K562 (cell line): ENCODE measurements around the gene RWDD1. TPM values are rescaled to one million over a fixed set of nuclear protein-coding genes. Genes with fewer than 3 reads are reported as not detected.

Experiments used
- ATAC-seq: fragments of 200-7000 bp; cut with Tn5 transposase; 3 replicates; pipeline ENCODE4 v1.9.1; 2020; ENCODE audit warnings: moderate library complexity
- BruUV-seq: library from RNA; stranded (reverse); fragments of 400-500 nt; replicated peaks from 2 replicates; lab custom pipeline; 2021; lab: Mats Ljungman, UMichigan
- CTCF ChIA-PET: fragments of 300-600 bp; formaldehyde crosslinking; extraction: SDS; loops from one replicate; lab custom pipeline; 2021; ENCODE audit warnings: low intra/inter-chr PET ratio; lab: Yijun Ruan, JAX
- POLR2A ChIA-PET: fragments of 300-600, 350-650 bp; sonication (Branson Sonifier 250); formaldehyde crosslinking; extraction: SDS; loops from one replicate; lab custom pipeline; 2021; ENCODE audit warnings: antibody characterized with exemption, inconsistent platforms; lab: Yijun Ruan, JAX
- DNase-seq, 4 experiments: peaks; one replicate each; pipeline versions ENCODE4 v3.0.0 to v3.0.0-alpha.2; 2011 to 2018; ENCODE audit warnings: low spot score in 3 of 4, mixed read lengths in 3 of 4; ENCODE audit errors: extremely low read depth in 1 of 4
- FAIRE-seq: peaks from 2 replicates; lab custom pipeline; 2011; peaks lifted over from hg19 to GRCh38; lab: Jason Lieb, UNC
- H2AFZ ChIP-seq: 2 replicates; pipeline ENCODE4 v1.6.0; 2011; ENCODE audit warnings: low read depth, low read length, control low read depth, inconsistent platforms
- H3K27ac ChIP-seq: fragments of 200-600 bp; 3 replicates; pipeline ENCODE4 v1.8.0; 2011; ENCODE audit warnings: low read depth, mild to moderate bottlenecking, control low read depth, inconsistent platforms, low read length, moderate library complexity, mixed read lengths; ENCODE audit errors: extremely low read depth
- H3K27me3 ChIP-seq, 2 experiments: fragments of 300-600 bp in 1 of 2; 2 replicates in 1 of 2; 3 replicates in 1 of 2; pipeline versions ENCODE4 v1.6.0 to v1.8.0; 2011; ENCODE audit warnings: inconsistent platforms in 2 of 2, low read length in 2 of 2, mild to moderate bottlenecking in 1 of 2, mixed read lengths in 1 of 2, moderate library complexity in 1 of 2; ENCODE audit not compliant: control insufficient read depth in 2 of 2, insufficient read depth in 2 of 2
- H3K36me3 ChIP-seq: fragments of 300-600 bp; 3 replicates; pipeline ENCODE4 v1.8.0; 2011; ENCODE audit warnings: mild to moderate bottlenecking, low read length, inconsistent platforms; ENCODE audit not compliant: control insufficient read depth, insufficient read depth
- H3K4me1 ChIP-seq, 2 experiments: fragments of 200-600 bp in 1 of 2; replicated peaks in 1 of 2; 2 replicates in 1 of 2; 3 replicates in 1 of 2; pipeline versions ENCODE4 v1.5.1 to v1.8.0; 2011; ENCODE audit warnings: inconsistent platforms in 2 of 2, low read length in 2 of 2, mild to moderate bottlenecking in 1 of 2, mixed read lengths in 1 of 2, moderate library complexity in 1 of 2; ENCODE audit not compliant: control insufficient read depth in 2 of 2, insufficient read depth in 2 of 2
- H3K4me2 ChIP-seq: 2 replicates; pipeline ENCODE4 v1.6.1; 2011; ENCODE audit warnings: low read length, control low read depth, inconsistent platforms, mixed read lengths; ENCODE audit not compliant: insufficient read depth
- H3K4me3 ChIP-seq: fragments of 200-600 bp; sonication (generic), shearing (Covaris generic); 2 replicates; pipeline ENCODE4 v1.5.1; 2016; ENCODE audit warnings: control low read depth, inconsistent platforms
- H3K79me2 ChIP-seq: fragments of 200-600 bp; 3 replicates; pipeline ENCODE4 v1.8.0; 2011; ENCODE audit warnings: low read length, inconsistent platforms; ENCODE audit not compliant: control insufficient read depth, insufficient read depth
- H3K9ac ChIP-seq, 2 experiments: 2 replicates each; pipeline versions ENCODE4 v1.6.0 to v1.6.1; 2011; ENCODE audit warnings: low read depth in 2 of 2, low read length in 2 of 2, control low read depth in 1 of 2, inconsistent platforms in 1 of 2, mild to moderate bottlenecking in 1 of 2, mixed read lengths in 1 of 2; ENCODE audit not compliant: insufficient read depth in 1 of 2
- H3K9me1 ChIP-seq: one replicate; pipeline ENCODE4 v1.6.0; 2011; ENCODE audit warnings: inconsistent platforms, mild to moderate bottlenecking, low read length, moderate library complexity; ENCODE audit not compliant: control insufficient read depth, insufficient read depth
- H3K9me3 ChIP-seq: replicated peaks from 2 replicates; pipeline ENCODE4 v1.5.1; 2011; ENCODE audit warnings: low read depth, low read length, inconsistent platforms; ENCODE audit not compliant: control insufficient read depth, insufficient read depth
- H4K20me1 ChIP-seq: replicated peaks from 2 replicates; pipeline ENCODE4 v1.6.1; 2011; ENCODE audit warnings: low read length, inconsistent platforms, mixed read lengths; ENCODE audit not compliant: control insufficient read depth, insufficient read depth
- CHD4 ChIP-seq: fragments of 200-600 bp; sonication (generic); IDR thresholded peaks from 3 replicates; pipeline ENCODE4 v1.6.1; 2012; ENCODE audit warnings: low read depth, mild to moderate bottlenecking, mixed read lengths, low read length, inconsistent platforms; ENCODE audit not compliant: insufficient read depth, insufficient replicate concordance, poor library complexity, severe bottlenecking
- ELK1 ChIP-seq: sonication (generic); formaldehyde crosslinking; IDR thresholded peaks from 2 replicates; pipeline ENCODE4 v1.8.1; 2022; ENCODE audit warnings: missing genetic modification reagents
- FOXK1 ChIP-seq: sonication (generic); formaldehyde crosslinking; IDR thresholded peaks from 2 replicates; pipeline ENCODE4 v1.8.0; 2022; ENCODE audit warnings: missing genetic modification reagents, mild to moderate bottlenecking, borderline replicate concordance
- GABPB1 ChIP-seq: sonication (generic); formaldehyde crosslinking; IDR thresholded peaks from 2 replicates; pipeline ENCODE4 v1.8.0; 2022; ENCODE audit warnings: mild to moderate bottlenecking, missing genetic modification reagents
- GATA2 ChIP-seq: sonication (generic); formaldehyde crosslinking; IDR thresholded peaks from 2 replicates; pipeline ENCODE4 v1.4.0; 2020; ENCODE audit warnings: mild to moderate bottlenecking, missing genetic modification reagents
- HNRNPK ChIP-seq: fragments of 200-400 bp; formaldehyde crosslinking; IDR thresholded peaks from one replicate; pipeline ENCODE4 v1.6.1; 2018; ENCODE audit warnings: mild to moderate bottlenecking, low read depth, low read length; ENCODE audit not compliant: poor library complexity, severe bottlenecking
- TCFL5 ChIP-seq: fragments of 250-450 bp; sonication (Bioruptor Pico); conservative IDR thresholded peaks from 2 replicates; pipeline ENCODE4 v1.6.1; 2021; ENCODE audit warnings: mild to moderate bottlenecking, moderate library complexity, matching md5 sums
- TFAM ChIP-seq: fragments of 250-450 bp; sonication (Bioruptor Pico); conservative IDR thresholded peaks from 2 replicates; pipeline ENCODE4 v1.5.0; 2021; ENCODE audit warnings: mild to moderate bottlenecking, moderate library complexity
- ZNF561 ChIP-seq: fragments of 450-650 bp; formaldehyde crosslinking; conservative IDR thresholded peaks from 2 replicates; pipeline ENCODE4 v1.4.0; 2020; ENCODE audit warnings: mild to moderate bottlenecking, moderate library complexity
- ZNF778 ChIP-seq: fragments of 450-650 bp; formaldehyde crosslinking; IDR thresholded peaks from 2 replicates; pipeline ENCODE4 v1.4.0; 2020; ENCODE audit warnings: mild to moderate bottlenecking, moderate library complexity
- WGBS: fragments of 100-300 bp; shearing (Covaris generic); methylation state at CpG from one replicate; pipeline ENCODE4 v1.1.6; 2016; ENCODE audit warnings: low coverage, mixed read lengths; ENCODE audit not compliant: insufficient coverage; ENCODE audit errors: missing lambda C conversion rate; 5-methylcytosine and 5-hydroxymethylcytosine counted together
- in situ Hi-C: fragments of 300-500 bp; cut with MboI; formaldehyde crosslinking; loops from 4 replicates; pipeline ENCODE4 v1.15.0; 2018; ENCODE audit warnings: inconsistent platforms, mixed read lengths
- intact Hi-C: fragments of 100-400 bp; cut with micrococcal nuclease; formaldehyde crosslinking; loops from 2 replicates; pipeline ENCODE4 v1.14.2; 2022
- polyA plus RNA-seq, 8 experiments: library from polyadenylated mRNA; depleted of rRNA in 4 of 8; stranded (reverse) in 5 of 8; unstranded in 3 of 8; fragments of >200 nt; fragmentation: Nextera tagmentation in 2 of 8; fragmentation: Illumina TruSeq in 1 of 8; extraction: Ambion mirVana in 2 of 8; extraction: Trizol in 1 of 8; gene quantifications; 2 replicates each; pipeline versions ENCODE4 v1.2.1 to v1.2.3, GENCODE V29; 2011 to 2014; ENCODE audit warnings: inconsistent platforms in 1 of 8, missing spikeins in 1 of 8
- total RNA-seq, 7 experiments: library from RNA; depleted of rRNA in 6 of 7; stranded (reverse); fragments of >200 nt in 6 of 7; fragmentation: Illumina TruSeq in 2 of 7; extraction: Trizol in 2 of 7; gene quantifications; 2 replicates each; pipeline versions ENCODE4 v1.2.1 to v1.2.3, GENCODE V29; 2011 to 2021; ENCODE audit warnings: low replicate concordance in 1 of 7
- TF ChIP-seq, protein P1 (sequence below): fragments of 250-450 bp; sonication (Bioruptor Pico); IDR thresholded peaks from 2 replicates; pipeline ENCODE4 v1.4.0; 2020; ENCODE audit warnings: mild to moderate bottlenecking, moderate library complexity
- TF ChIP-seq, protein P2 (sequence below), 3 experiments: fragments of 200-800 bp in 1 of 3; fragments of 250-450 bp in 1 of 3; fragments of 450-650 bp in 1 of 3; sonication (Bioruptor Pico) in 1 of 3; sonication (Bioruptor generic) in 1 of 3; formaldehyde crosslinking in 1 of 3; IDR thresholded peaks; 2 replicates each; pipeline versions ENCODE4 v1.6.1 to v1.8.0; 2016 to 2022; ENCODE audit warnings: mild to moderate bottlenecking in 2 of 3, missing genetic modification characterization in 2 of 3, missing compliant biosample characterization in 1 of 3, moderate library complexity in 1 of 3

RWDD1 gene
- total and polyA plus RNA-seq, 9 of the 15 experiments (the other 6 are each of a cell fraction or from before 2014, with no cell fraction given): 31.9 to 89.8 (median 48.7) TPM

- TF ChIP-seq FOXK1 (CRISPR knock-in tag) (no peak), TCFL5 (CRISPR knock-in tag) (no peak), CHD4 (no peak), ELK1 (CRISPR knock-in tag) (no peak)
- TF ChIP-seq, protein P1, sequence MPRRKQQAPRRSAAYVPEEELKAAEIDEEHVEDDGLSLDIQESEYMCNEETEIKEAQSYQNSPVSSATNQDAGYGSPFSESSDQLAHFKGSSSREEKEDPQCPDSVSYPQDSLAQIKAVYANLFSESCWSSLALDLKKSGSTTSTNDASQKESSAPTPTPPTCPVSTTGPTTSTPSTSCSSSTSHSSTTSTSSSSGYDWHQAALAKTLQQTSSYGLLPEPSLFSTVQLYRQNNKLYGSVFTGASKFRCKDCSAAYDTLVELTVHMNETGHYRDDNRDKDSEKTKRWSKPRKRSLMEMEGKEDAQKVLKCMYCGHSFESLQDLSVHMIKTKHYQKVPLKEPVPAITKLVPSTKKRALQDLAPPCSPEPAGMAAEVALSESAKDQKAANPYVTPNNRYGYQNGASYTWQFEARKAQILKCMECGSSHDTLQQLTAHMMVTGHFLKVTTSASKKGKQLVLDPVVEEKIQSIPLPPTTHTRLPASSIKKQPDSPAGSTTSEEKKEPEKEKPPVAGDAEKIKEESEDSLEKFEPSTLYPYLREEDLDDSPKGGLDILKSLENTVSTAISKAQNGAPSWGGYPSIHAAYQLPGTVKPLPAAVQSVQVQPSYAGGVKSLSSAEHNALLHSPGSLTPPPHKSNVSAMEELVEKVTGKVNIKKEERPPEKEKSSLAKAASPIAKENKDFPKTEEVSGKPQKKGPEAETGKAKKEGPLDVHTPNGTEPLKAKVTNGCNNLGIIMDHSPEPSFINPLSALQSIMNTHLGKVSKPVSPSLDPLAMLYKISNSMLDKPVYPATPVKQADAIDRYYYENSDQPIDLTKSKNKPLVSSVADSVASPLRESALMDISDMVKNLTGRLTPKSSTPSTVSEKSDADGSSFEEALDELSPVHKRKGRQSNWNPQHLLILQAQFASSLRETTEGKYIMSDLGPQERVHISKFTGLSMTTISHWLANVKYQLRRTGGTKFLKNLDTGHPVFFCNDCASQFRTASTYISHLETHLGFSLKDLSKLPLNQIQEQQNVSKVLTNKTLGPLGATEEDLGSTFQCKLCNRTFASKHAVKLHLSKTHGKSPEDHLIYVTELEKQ (CRISPR knock-in tag): no peak
Observed at GRCh38 chr6:116578335-116578734, 7.0 kb downstream of the RWDD1 start (continued).

- Histone ChIP-seq H3K9ac (no peak overlapping the region), H3K27me3 (no peaks in the 10 kb centered on the region), H3K4me2 (no peak overlapping the region), H3K36me3 (peaks cover 81% of the 10 kb centered on the region), H3K4me3 (no peak overlapping the region), H4K20me1 (no peaks in the 10 kb centered on the region), H3K9me1 (no peaks in the 10 kb centered on the region), H3K79me2 (peaks cover 44% of the 10 kb centered on the region), H3K4me1 (no peaks in the 10 kb centered on the region), H2AFZ (no peak overlapping the region), H3K9me3 (no peaks in the 10 kb centered on the region), H3K27ac (no peak overlapping the region)
- no TSS peak for BruUV-seq
- POLR2A ChIA-PET: no interaction called here
- FAIRE-seq (no peak), DNase-seq (no peak), ATAC-seq (no peak)
- CTCF ChIA-PET: no interaction called here
- intact Hi-C loops (loop anchor here (5.0 kb wide), 1 partner anchor 68 kb away; no protein-coding TSS in a partner anchor), in situ Hi-C loops (no loop called here)
- WGBS: 92% methylated on average over 1 of the region's 1 CpG
- TF ChIP-seq ZNF561: no peak
- TF ChIP-seq HNRNPK: no peak
- TF ChIP-seq TFAM (CRISPR knock-in tag): no peak
- TF ChIP-seq GABPB1 (CRISPR knock-in tag): no peak
- no peak for TF ChIP-seq ZNF778 (CRISPR knock-in tag)
- TF ChIP-seq, protein P2, sequence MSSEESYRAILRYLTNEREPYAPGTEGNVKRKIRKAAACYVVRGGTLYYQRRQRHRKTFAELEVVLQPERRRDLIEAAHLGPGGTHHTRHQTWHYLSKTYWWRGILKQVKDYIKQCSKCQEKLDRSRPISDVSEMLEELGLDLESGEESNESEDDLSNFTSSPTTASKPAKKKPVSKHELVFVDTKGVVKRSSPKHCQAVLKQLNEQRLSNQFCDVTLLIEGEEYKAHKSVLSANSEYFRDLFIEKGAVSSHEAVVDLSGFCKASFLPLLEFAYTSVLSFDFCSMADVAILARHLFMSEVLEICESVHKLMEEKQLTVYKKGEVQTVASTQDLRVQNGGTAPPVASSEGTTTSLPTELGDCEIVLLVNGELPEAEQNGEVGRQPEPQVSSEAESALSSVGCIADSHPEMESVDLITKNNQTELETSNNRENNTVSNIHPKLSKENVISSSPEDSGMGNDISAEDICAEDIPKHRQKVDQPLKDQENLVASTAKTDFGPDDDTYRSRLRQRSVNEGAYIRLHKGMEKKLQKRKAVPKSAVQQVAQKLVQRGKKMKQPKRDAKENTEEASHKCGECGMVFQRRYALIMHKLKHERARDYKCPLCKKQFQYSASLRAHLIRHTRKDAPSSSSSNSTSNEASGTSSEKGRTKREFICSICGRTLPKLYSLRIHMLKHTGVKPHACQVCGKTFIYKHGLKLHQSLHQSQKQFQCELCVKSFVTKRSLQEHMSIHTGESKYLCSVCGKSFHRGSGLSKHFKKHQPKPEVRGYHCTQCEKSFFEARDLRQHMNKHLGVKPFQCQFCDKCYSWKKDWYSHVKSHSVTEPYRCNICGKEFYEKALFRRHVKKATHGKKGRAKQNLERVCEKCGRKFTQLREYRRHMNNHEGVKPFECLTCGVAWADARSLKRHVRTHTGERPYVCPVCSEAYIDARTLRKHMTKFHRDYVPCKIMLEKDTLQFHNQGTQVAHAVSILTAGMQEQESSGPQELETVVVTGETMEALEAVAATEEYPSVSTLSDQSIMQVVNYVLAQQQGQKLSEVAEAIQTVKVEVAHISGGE (CRISPR knock-in tag; IDR thresholded peaks at IDR 0.05): no peak
- no peak for TF ChIP-seq GATA2 (CRISPR knock-in tag)
Observed at GRCh38 chr6:116579143-116579542, 7.8 kb downstream of the RWDD1 start.
